GM10248 (cell line): ENCODE measurements around the gene MPZL3.
A peak's percentile ranks its signal among the peaks of the same experiment; 100 is the strongest.

Experiments
- CTCF ChIA-PET: fragments of 300-600 bp; sonication (Branson Sonifier 250); formaldehyde crosslinking; extraction: SDS; loops from one replicate; lab custom pipeline; 2021; ENCODE audit warnings: antibody characterized with exemption; lab: Yijun Ruan, JAX
- POLR2A ChIA-PET: fragments of 350-650 bp; sonication (Branson Sonifier 250); formaldehyde crosslinking; extraction: SDS; loops from one replicate; lab custom pipeline; 2020; ENCODE audit warnings: antibody characterized with exemption; lab: Yijun Ruan, JAX
- DNase-seq: peaks from one replicate; pipeline ENCODE4 v3.0.0; 2012; ENCODE audit errors: extremely low spot score
- TF ChIP-seq, protein P1 (sequence below): IDR thresholded peaks from 2 replicates; pipeline ENCODE4 v1.5.1; 2012; ENCODE audit warnings: mild to moderate bottlenecking, low read depth; ENCODE audit errors: extremely low read depth, missing control alignments, control extremely low read depth

Gene MPZL3

DNA sequence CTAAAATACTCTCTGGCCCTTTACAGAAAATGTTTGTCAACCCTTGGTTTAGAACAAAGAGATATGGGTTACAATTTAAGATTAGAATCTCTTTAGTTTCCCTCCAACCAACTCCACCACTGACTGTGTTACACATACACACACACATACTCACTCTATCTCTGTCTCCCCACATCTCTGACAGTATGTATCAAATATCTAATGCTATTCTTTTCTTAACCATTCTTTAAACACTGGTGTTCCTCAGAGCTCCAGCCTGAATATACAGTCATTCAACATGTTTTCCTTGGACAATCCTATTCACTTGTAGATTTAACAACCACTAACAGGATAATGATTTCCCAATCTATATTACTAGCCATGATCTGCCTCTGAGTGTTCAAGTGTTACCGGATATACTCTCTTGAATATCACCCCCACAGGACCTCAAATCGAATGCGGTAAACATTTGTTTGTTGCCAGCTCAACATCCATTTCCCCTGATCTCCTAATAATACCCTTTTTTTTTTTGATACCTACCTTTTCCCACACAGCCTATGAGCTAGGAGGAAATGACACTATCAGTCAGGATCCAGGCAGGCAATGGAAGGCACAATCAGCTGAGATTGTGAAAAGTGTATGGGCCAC is 6.1 kb downstream of the MPZL3 start:
- ChIA-PET POLR2A (no interaction called here), CTCF (interaction anchor here (1.0 to 2.1 kb wide), 7 partner anchors 10 to 75 kb away, joined by 3 to 6 read pairs (median 5); no protein-coding TSS in a partner anchor)
- no peak for DNase-seq
- TF ChIP-seq, protein P1, sequence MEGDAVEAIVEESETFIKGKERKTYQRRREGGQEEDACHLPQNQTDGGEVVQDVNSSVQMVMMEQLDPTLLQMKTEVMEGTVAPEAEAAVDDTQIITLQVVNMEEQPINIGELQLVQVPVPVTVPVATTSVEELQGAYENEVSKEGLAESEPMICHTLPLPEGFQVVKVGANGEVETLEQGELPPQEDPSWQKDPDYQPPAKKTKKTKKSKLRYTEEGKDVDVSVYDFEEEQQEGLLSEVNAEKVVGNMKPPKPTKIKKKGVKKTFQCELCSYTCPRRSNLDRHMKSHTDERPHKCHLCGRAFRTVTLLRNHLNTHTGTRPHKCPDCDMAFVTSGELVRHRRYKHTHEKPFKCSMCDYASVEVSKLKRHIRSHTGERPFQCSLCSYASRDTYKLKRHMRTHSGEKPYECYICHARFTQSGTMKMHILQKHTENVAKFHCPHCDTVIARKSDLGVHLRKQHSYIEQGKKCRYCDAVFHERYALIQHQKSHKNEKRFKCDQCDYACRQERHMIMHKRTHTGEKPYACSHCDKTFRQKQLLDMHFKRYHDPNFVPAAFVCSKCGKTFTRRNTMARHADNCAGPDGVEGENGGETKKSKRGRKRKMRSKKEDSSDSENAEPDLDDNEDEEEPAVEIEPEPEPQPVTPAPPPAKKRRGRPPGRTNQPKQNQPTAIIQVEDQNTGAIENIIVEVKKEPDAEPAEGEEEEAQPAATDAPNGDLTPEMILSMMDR: no peak

DNA sequence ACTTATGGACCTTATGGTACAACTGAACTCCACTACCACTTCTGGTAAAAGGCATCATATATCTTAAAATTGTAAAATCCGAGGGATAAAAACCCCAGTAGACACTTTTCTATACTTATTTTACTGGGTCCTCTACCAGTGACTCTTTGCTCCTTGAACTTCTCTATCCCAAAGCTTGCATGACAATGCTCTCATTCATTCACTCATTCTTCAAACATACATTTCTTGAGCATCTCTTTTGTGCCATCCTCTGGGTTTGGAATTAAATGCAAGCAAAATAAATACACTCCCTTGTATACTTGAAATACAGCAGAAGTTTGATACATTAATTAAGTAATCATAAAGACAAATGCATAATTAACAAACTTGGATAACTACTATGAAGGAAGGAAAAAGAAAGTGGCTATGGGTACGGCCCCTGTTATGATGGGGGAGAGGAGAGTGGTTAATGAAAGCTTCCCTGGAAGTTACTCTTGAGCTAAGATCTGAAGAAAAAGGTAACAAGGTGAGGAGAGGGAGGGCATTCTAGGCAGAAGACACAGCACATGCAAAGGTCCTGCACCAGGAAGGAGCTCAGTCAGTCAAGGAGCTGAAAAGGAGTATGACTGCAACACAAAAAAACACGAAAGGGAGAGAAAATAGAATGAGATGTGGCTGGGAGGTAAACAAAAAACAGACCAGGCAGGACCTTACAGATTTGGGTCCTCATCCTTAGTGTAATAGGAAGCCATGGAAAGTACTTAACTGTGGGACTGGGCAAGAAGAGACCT is 8.0 kb downstream of the MPZL3 start:
- TF ChIP-seq, protein P1: no peak
- CTCF ChIA-PET: interaction anchor here (0.8 kb wide), 1 partner anchor 30 kb away, joined by 4 read pairs; no protein-coding TSS in a partner anchor
- no peak for DNase-seq
- POLR2A ChIA-PET: no interaction called here

DNA sequence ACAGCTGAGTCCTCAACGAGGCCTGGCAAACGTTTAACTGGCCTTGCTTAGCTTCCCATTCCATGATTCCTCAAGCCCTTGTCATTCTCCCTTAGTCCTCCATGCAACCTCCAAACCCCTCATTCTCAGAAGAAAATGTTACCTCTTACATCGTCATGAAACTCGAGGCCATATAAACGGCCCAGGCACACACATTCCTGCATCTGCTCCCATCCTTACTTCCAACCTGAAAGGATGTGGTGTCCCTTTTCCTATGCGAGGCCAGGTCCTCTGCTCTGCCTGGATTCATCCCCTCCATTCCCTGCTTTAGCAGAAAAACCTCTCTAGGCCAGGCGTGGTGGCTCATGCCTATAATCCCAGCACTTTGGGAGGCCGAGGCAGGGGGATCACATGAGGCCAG is 9.0 kb downstream of the MPZL3 start:
- POLR2A ChIA-PET: interaction anchor here (0.6 kb wide), 1 partner anchor 852 kb away, joined by 3 read pairs; no protein-coding TSS in a partner anchor
- DNase-seq: no peak
- CTCF ChIA-PET: interaction anchor here (1.2 to 4.8 kb wide), 5 partner anchors 13 to 45 kb away, joined by 3 to 17 read pairs (median 6); no protein-coding TSS in a partner anchor
- TF ChIP-seq, protein P1: no peak

DNA sequence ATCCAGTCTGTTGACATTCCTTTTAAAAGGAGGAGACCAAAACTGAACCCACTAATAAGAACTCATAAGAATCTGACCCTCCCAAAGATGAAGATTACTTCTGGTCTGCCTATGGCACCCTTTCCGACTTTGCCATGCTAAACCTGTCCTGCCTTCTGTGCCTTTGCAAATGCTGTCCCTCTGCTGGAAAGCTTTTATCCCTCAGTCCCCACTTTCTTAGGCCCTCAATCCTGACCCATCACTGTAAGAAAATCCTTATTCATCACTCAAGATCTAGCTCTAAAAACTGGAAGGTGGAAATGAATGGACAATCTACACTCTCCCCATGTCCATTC is 10.4 kb downstream of the MPZL3 start:
- CTCF ChIA-PET: interaction anchor here (1.2 to 4.8 kb wide), 7 partner anchors 10 to 43 kb away, joined by 3 to 17 read pairs (median 5); partner anchors contain the start of gene MPZL3
- POLR2A ChIA-PET: interaction anchor here (0.6 kb wide), 1 partner anchor 138 kb away, joined by 3 read pairs; no protein-coding TSS in a partner anchor
- DNase-seq: no peak
- TF ChIP-seq, protein P1: no peak

DNA sequence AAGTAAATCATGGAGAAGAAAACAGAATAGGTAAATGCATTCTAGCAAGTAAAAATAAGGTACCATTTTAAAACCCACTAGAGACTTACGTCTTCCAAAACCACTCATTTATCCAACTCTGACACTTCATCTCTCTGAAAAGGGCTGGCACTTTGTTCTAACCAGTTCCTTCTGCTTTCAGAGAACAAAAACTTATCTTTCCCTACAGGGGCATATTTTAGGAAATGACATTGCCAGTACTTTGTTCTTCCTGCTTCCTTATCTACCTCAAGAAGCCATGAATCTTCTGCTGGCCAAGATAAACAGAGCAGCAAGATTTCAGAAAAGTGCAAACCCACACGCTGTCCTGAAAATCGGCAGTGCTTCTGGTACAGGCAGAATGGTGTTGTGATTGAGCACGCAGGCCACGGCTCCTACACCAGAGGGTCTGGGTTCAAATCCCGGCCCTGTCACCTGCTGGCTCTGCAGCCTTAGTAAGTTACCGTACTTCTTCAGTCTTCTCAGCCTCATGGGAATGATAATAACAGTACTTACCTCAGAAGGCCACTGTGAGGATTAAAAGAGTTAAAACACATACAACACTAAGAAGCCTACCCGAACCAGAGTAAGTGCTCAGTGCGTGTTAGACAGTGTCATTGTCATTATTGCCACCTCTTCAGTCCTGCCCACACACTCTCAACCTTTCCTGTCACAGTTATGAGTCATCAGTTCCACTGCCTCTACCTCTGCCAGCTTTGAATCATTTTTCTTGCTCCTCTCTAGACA is 11.0 kb downstream of the MPZL3 start:
- peak; percentile 60 for DNase-seq
- TF ChIP-seq, protein P1: no peak
- CTCF ChIA-PET: interaction anchor here (1.2 to 4.8 kb wide), 8 partner anchors 10 to 43 kb away, joined by 3 to 17 read pairs (median 5); partner anchors contain the start of gene MPZL3
- POLR2A ChIA-PET: interaction anchor here (0.6 kb wide), 1 partner anchor 138 kb away, joined by 3 read pairs; no protein-coding TSS in a partner anchor

DNA sequence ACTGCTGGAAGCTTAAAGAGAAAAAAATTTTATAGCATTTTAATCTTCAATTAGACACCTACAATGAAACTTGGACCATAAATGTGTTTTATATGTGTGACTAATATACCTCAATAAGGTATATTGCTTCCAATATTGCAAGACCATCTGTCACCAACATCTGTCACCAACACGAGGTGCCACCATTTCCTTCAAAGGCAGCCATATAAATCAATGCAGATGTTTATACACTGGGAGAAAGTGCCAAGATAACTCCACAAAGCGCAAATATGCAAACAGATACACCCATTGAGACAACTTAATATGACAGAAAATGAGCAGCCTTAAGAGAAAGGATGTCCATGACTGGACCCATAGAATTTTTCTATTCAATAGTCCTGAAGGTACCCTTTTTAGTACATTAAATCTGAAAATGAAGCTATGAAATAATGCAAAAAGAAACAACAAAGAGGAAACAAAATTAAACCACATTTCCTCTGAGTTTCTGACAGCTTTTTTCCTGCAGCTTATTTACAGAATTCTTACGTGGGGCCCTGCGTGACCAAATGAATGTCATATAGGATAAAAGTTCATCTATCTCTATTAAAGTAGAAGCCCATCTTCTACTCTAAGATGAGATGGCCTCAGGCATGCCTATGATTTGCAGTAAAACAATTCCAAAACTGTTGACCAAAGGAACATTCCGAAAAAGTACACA is 12.5 kb downstream of the MPZL3 start:
- TF ChIP-seq, protein P1: no peak
- ChIA-PET CTCF (interaction anchor here (0.9 to 4.8 kb wide), 7 partner anchors 9 to 41 kb away, joined by 3 to 17 read pairs (median 4); no protein-coding TSS in a partner anchor), POLR2A (no interaction called here)
- no peak for DNase-seq
